AG09319 (cell line): Measurements from ENCODE around the gene AUTS2.

Experiments
- DNase-seq: peaks from one replicate; pipeline ENCODE4 v3.0.0-alpha.2; 2010; ENCODE audit warnings: low read depth; ENCODE audit errors: extremely low read depth
- CTCF ChIP-seq: IDR thresholded peaks from 2 replicates; pipeline ENCODE4 v1.5.1; 2011; ENCODE audit warnings: low read depth, mild to moderate bottlenecking, inconsistent platforms, low read length, moderate library complexity

Gene AUTS2

GRCh38 chr7:70572571-70572970 lies 974.3 kb downstream of the AUTS2 start:
- no peak for TF ChIP-seq CTCF
- DNase-seq: no peak

- no peak for DNase-seq
- TF ChIP-seq CTCF: no peak
These were observed 974.9 kb downstream of the AUTS2 start for GRCh38 chr7:70573071-70573661.

- no peak for DNase-seq
- no peak for TF ChIP-seq CTCF
These were observed 975.4 kb downstream of the AUTS2 start for GRCh38 chr7:70573696-70574095.

- TF ChIP-seq CTCF: no peak
- DNase-seq: no peak
These were observed 976.1 kb downstream of the AUTS2 start for GRCh38 chr7:70574314-70574834.

- TF ChIP-seq CTCF: no peak
- DNase-seq: no peak
These were observed 976.9 kb downstream of the AUTS2 start for GRCh38 chr7:70574970-70575799.

GRCh38 chr7:70577078-70577477 lies 978.8 kb downstream of the AUTS2 start:
- DNase-seq: no peak
- no peak for TF ChIP-seq CTCF

GRCh38 chr7:70578131-70578530 lies 979.9 kb downstream of the AUTS2 start:
- DNase-seq: no peak
- no peak for TF ChIP-seq CTCF
